Muscle of leg (tissue), 11 donors: ENCODE data around the gene CDH4. TPM values are rescaled to one million over a fixed set of nuclear protein-coding genes. Genes with fewer than 3 reads are reported as not detected.

Experiments
- DNase-seq: peaks from one replicate; pipeline ENCODE4 v3.0.0; 2013
- H3K27ac ChIP-seq: one replicate; pipeline ENCODE4 v1.5.1; 2013; ENCODE audit warnings: mild to moderate bottlenecking, low read length, control low read depth
- H3K27me3 ChIP-seq: one replicate; pipeline ENCODE4 v1.6.1; 2013; ENCODE audit warnings: low read length; ENCODE audit not compliant: control insufficient read depth, insufficient read depth
- H3K36me3 ChIP-seq: one replicate; pipeline ENCODE4 v1.6.1; 2013; ENCODE audit warnings: low read length; ENCODE audit not compliant: control insufficient read depth, insufficient read depth
- H3K4me1 ChIP-seq: one replicate; pipeline ENCODE4 v1.6.1; 2013; ENCODE audit warnings: low read length; ENCODE audit not compliant: control insufficient read depth, insufficient read depth
- H3K4me3 ChIP-seq: one replicate; pipeline ENCODE4 v1.5.1; 2013; ENCODE audit warnings: low read length, control low read depth
- H3K9me3 ChIP-seq: replicated peaks from 2 replicates; pipeline ENCODE4 v1.6.1; 2013; ENCODE audit warnings: low read depth, low read length; ENCODE audit not compliant: control insufficient read depth
- WGBS: methylation state at CpG from one replicate; pipeline ENCODE4 v1.1.5; 2013; ENCODE audit warnings: missing lambda C conversion rate; ENCODE audit not compliant: insufficient coverage; 5-methylcytosine and 5-hydroxymethylcytosine counted together
- polyA plus RNA-seq, 8 donors: library from polyadenylated mRNA; unstranded; fragments of 120-200 nt; gene quantifications; one replicate each; pipeline versions ENCODE4 v1.2.1 to v1.2.3, GENCODE V29; 2013; ENCODE audit warnings: inconsistent platforms in 1 of 8, low replicate concordance in 1 of 8; ENCODE audit not compliant: insufficient read length in 8 of 8, insufficient read depth in 1 of 8
- total RNA-seq: library from RNA; stranded (reverse); fragments of 120-200 nt; gene quantifications from one replicate; pipeline ENCODE4 v1.2.4, GENCODE V29; 2013

Gene CDH4
- total and polyA plus RNA-seq, 9 donors: 0.66 to 1.4 (median 1.2) TPM

DNA sequence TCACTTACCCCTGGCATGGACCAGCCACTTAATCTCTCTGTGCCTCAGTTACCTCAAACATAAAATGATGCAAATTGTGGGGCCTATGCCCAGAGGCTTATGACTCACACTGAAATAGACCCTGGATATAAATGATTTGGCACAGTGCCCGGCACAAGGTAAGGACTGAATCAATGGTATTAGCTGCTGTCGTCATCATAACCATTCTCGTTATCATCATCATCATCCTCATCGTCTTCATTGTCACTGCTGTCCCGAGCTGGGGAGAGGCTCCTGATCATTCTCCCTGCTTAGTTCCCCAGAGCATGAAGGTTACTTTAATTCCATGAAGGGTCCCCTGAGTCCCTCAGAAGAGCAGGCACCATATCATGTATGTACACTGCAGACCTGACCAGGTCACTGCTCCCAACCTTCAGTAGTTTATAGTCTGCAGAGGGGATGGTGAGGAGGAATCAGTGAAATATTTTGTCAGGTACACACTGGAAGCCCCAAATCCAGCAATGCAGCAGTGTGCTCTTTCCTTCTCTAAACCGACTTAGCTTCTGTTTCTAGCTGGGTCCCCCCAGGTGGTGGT is 664.3 kb downstream of the CDH4 start:
- no peak overlapping the region for H3K4me3 ChIP-seq
- whole genome bisulfite sequencing: 69% methylated on average over 3 of the region's 6 CpGs
- H3K27ac ChIP-seq: no peak overlapping the region
- H3K36me3 ChIP-seq: no peaks in the 10 kb centered on the region
- no peaks in the 10 kb centered on the region for H3K4me1 ChIP-seq
- no peak for DNase-seq
- peaks cover 2% of the 10 kb centered on the region for H3K9me3 ChIP-seq
- no peaks in the 10 kb centered on the region for H3K27me3 ChIP-seq

DNA sequence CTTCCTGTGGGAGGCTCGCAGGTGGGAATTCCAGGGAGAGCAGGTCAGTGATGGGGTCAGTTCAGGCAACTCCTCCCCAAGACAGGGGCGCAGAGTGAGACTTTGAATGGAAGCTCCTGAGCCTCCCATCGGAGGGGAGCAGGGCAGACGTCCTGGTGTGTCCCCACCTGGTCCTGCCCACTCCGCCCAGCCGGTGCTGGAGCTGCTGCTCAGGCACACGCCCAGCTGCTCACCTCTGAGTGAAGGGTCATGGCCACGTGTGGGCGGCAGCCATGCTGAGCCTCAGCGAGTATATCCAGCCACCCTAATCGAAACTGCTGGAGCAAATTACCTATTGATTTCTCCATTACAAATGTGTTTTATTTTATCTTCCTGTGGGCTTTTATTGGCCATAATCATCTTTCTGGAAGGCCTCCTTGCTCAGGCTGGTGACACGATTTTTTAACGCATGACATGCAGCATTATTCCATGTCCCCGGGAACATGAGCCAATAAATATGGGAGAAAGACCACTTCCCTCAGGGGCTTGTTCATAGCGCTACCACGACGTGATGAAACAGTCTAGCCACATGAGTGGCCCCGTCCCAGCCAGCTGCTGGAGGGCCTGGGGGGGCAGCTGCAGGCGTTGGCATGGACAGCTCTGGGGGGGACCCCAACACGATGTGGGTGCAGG is 665.5 kb downstream of the CDH4 start:
- H3K9me3 ChIP-seq: peaks cover 2% of the 10 kb centered on the region
- 66% methylated on average over 20 of the region's 20 CpGs for WGBS
- no peaks in the 10 kb centered on the region for H3K27me3 ChIP-seq
- H3K4me1 ChIP-seq: no peaks in the 10 kb centered on the region
- DNase-seq: no peak
- no peak overlapping the region for H3K27ac ChIP-seq
- H3K4me3 ChIP-seq: no peak overlapping the region
- H3K36me3 ChIP-seq: no peaks in the 10 kb centered on the region

GRCh38 chr20:61918548-61918947 is 666.5 kb downstream of the CDH4 start:
- Histone ChIP-seq H3K4me3 (no peak overlapping the region), H3K36me3 (no peaks in the 10 kb centered on the region), H3K27ac (no peak overlapping the region), H3K27me3 (no peaks in the 10 kb centered on the region), H3K9me3 (peaks cover 2% of the 10 kb centered on the region), H3K4me1 (no peaks in the 10 kb centered on the region)
- 84% methylated on average over 9 of the region's 12 CpGs for WGBS
- DNase-seq: no peak

DNA sequence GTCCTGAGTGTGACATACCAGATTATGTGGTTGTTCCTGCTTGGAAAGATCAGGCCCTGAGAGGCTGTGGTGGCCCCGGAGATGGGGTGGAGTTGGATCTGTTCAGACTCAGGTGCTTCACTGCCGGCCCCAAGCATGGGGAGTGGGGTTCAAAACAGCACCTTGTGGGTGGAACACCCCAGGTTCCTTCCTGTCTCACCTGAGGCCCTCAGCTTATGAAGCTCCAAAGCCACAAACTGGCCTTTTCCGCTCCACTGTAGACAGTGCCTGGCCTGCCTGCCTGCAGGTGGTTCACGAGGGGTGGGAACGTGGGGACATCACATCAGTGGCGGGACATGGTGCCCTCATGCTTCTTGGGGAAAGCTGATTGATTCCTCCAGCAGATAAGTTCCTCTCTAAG is 667.2 kb downstream of the CDH4 start:
- 92% methylated on average over 4 of the region's 6 CpGs for WGBS
- H3K27me3 ChIP-seq: no peaks in the 10 kb centered on the region
- H3K4me1 ChIP-seq: no peaks in the 10 kb centered on the region
- H3K27ac ChIP-seq: no peak overlapping the region
- H3K36me3 ChIP-seq: no peaks in the 10 kb centered on the region
- H3K9me3 ChIP-seq: peaks cover 2% of the 10 kb centered on the region
- no peak overlapping the region for H3K4me3 ChIP-seq
- DNase-seq: no peak

DNA sequence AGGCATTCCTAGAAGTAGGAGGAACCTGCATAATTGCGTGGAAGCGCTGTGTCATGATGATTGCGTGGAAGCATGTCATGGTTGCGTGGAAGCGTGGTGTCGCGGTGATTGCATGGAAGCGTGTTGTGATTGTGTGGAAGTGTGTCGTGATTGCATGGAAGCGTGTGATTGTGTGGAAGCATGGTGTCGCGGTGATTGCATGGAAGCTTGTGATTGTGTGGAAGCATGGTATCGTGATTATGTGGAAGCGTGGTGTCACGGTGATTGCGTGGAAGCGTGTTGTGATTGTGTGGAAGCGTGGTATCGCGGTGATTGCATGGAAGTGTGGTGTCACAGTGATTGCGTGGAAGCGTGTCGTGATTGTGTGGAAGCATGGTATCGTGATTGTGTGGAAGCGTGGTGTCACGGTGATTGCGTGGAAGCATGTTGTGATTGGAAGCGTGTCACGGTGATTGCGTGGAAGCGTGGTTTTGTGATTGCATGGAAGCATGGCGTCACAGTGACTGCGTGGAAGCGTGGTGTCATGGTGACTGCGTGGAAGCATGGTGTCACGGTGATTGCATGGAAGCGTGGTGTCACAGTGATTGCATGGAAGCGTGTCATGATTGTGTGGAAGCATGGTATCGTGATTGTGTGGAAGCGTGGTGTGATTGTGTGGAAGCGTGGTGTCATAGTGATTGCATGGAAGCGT is 667.8 kb downstream of the CDH4 start:
- H3K36me3 ChIP-seq: no peaks in the 10 kb centered on the region
- no peak overlapping the region for H3K4me3 ChIP-seq
- H3K9me3 ChIP-seq: peaks cover 2% of the 10 kb centered on the region
- no peaks in the 10 kb centered on the region for H3K4me1 ChIP-seq
- 86% methylated on average over 41 of the region's 42 CpGs for WGBS
- DNase-seq: no peak
- H3K27me3 ChIP-seq: no peaks in the 10 kb centered on the region
- no peak overlapping the region for H3K27ac ChIP-seq

DNA sequence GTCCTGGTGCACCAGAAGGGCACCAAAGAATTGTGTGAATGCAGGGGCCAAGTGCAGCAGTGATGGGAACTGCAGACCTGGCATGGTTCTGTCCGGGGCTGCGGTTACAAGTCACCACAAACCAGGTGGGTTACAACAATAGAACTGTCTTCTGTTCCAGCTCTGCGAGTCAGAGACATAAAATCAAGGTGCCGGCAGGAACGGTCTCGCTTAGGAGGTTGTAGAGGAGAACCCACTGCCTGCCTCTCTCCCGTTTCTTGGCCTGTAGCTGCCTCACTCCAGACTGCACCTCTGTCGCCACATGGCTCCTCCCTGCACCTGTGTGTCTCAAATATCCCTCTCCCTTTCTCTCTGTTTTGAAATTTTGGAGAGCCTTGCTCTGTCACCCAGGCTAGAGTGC is 670.4 kb downstream of the CDH4 start:
- Histone ChIP-seq H3K27ac (no peak overlapping the region), H3K4me1 (no peaks in the 10 kb centered on the region), H3K9me3 (peaks cover 2% of the 10 kb centered on the region), H3K36me3 (no peaks in the 10 kb centered on the region), H3K4me3 (no peak overlapping the region), H3K27me3 (no peaks in the 10 kb centered on the region)
- DNase-seq: no peak
- 73% methylated on average over 4 of the region's 8 CpGs for WGBS

GRCh38 chr20:61922936-61923335 is 670.9 kb downstream of the CDH4 start:
- Histone ChIP-seq H3K36me3 (no peaks in the 10 kb centered on the region), H3K9me3 (peaks cover 2% of the 10 kb centered on the region), H3K27ac (no peak overlapping the region), H3K4me1 (no peaks in the 10 kb centered on the region), H3K27me3 (no peaks in the 10 kb centered on the region), H3K4me3 (no peak overlapping the region)
- 79% methylated on average over 2 of the region's 8 CpGs for WGBS
- DNase-seq: no peak

- WGBS: 80% methylated on average over 22 of the region's 28 CpGs
- peaks cover 2% of the 10 kb centered on the region for H3K9me3 ChIP-seq
- H3K4me1 ChIP-seq: no peaks in the 10 kb centered on the region
- no peak for DNase-seq
- H3K4me3 ChIP-seq: no peak overlapping the region
- H3K27me3 ChIP-seq: no peaks in the 10 kb centered on the region
- H3K36me3 ChIP-seq: no peaks in the 10 kb centered on the region
- H3K27ac ChIP-seq: no peak overlapping the region
Observed at GRCh38 chr20:61923371-61924166, 671.5 kb downstream of the CDH4 start.

DNA sequence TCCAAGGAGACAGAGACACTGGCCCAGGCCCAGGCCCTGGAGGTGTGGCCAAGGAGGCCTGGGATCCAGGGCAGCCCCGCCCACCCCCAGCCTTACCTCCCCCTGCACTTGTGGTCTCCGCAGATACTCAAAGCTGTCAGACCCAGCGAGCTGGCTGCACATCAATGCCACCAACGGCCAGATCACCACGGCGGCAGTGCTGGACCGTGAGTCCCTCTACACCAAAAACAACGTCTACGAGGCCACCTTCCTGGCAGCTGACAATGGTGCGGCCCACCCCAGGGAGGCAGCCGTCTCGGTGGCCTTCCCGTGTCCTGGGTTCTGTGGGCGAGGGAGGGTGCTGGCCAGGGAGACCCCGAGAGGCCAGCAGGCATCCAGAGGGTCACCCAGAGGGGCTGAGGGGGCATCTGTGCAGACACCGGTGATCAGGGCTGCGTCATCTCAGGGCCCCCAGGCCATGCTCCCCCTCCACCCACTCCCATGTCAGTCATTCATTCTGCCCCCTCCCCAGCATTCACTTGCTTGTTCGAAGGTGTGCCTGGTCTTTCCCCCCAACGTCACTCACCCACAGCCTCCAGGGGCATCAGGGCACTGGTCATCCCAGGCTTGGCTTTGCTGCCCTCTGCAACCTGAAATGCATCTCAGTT is 672.3 kb downstream of the CDH4 start:
- peaks cover 2% of the 10 kb centered on the region for H3K9me3 ChIP-seq
- H3K27me3 ChIP-seq: no peaks in the 10 kb centered on the region
- H3K4me1 ChIP-seq: no peaks in the 10 kb centered on the region
- DNase-seq: no peak
- H3K4me3 ChIP-seq: no peak overlapping the region
- 80% methylated on average over 18 of the region's 19 CpGs for WGBS
- no peak overlapping the region for H3K27ac ChIP-seq
- H3K36me3 ChIP-seq: no peaks in the 10 kb centered on the region
